ENCODE measurements around the gene SNTG2. TPM values are rescaled to one million over a fixed set of nuclear protein-coding genes. Genes with fewer than 3 reads are reported as not detected.

Gene SNTG2
- total and polyA plus RNA-seq, 9 donors, result 0.17 to 5.7 (median 1.3) TPM; not detected in 1

GRCh38 chr2:1366546-1367134, 416.0 kb downstream of the SNTG2 start:
- 30 to 35% (median 31%) methylated on average over 20 of the region's 20 CpGs for WGBS, 3 donors
- DNase-seq, result peak; percentile 20 to 84 (median 37)
- Histone ChIP-seq H3K27ac (no peak overlapping the region), H3K36me3 (no peaks in the 10 kb centered on the region), H3K27me3 (no peaks in the 10 kb centered on the region), H3K9me3 (no peaks in the 10 kb centered on the region), H3K4me1 (ENCODE audit: insufficient read depth) (peaks cover 5% of the 10 kb centered on the region), H3K4me3 (no peak overlapping the region)
- intact Hi-C loops (cut with DNase I), result no loop called here
- TF ChIP-seq EP300 (IDR thresholded peaks at IDR 0.05), result no peak
- no peak for TF ChIP-seq POLR2A (IDR thresholded peaks at IDR 0.05)
- no peak for TF ChIP-seq CTCF (IDR thresholded peaks at IDR 0.05)

GRCh38 chr2:1367601-1368000, 417.0 kb downstream of the SNTG2 start:
- Histone ChIP-seq H3K9me3 (no peaks in the 10 kb centered on the region), H3K27ac (no peak overlapping the region), H3K4me3 (no peak overlapping the region), H3K36me3 (no peaks in the 10 kb centered on the region), H3K4me1 (ENCODE audit: insufficient read depth) (peaks cover 5% of the 10 kb centered on the region), H3K27me3 (no peaks in the 10 kb centered on the region)
- DNase-seq, result no peak
- no peak for TF ChIP-seq POLR2A (IDR thresholded peaks at IDR 0.05)
- TF ChIP-seq EP300 (IDR thresholded peaks at IDR 0.05), result no peak
- TF ChIP-seq CTCF (IDR thresholded peaks at IDR 0.05), result no peak
- intact Hi-C loops (cut with DNase I), result no loop called here
- WGBS, 3 donors, result 73 to 79% (median 78%) methylated on average over 9 of the region's 9 CpGs

- no peak for DNase-seq
- no peak for TF ChIP-seq POLR2A (IDR thresholded peaks at IDR 0.05)
- TF ChIP-seq CTCF (IDR thresholded peaks at IDR 0.05), result no peak
- no peak for TF ChIP-seq EP300 (IDR thresholded peaks at IDR 0.05)
- Histone ChIP-seq H3K27ac (no peak overlapping the region), H3K4me1 (ENCODE audit: insufficient read depth) (peaks cover 5% of the 10 kb centered on the region), H3K36me3 (no peaks in the 10 kb centered on the region), H3K9me3 (no peaks in the 10 kb centered on the region), H3K4me3 (no peak overlapping the region), H3K27me3 (no peaks in the 10 kb centered on the region)
- WGBS, 3 donors, result 81 to 87% (median 84%) methylated on average over 10 of the region's 10 CpGs
- intact Hi-C loops (cut with DNase I), result no loop called here
These were observed 419.3 kb downstream of the SNTG2 start for GRCh38 chr2:1369905-1370304.

- Histone ChIP-seq H3K27ac (no peak overlapping the region), H3K9me3 (no peaks in the 10 kb centered on the region), H3K27me3 (no peaks in the 10 kb centered on the region), H3K36me3 (no peaks in the 10 kb centered on the region), H3K4me3 (no peak overlapping the region), H3K4me1 (ENCODE audit: insufficient read depth) (peaks cover 5% of the 10 kb centered on the region)
- intact Hi-C loops (cut with DNase I), result no loop called here
- DNase-seq, result no peak
- 28 to 51% (median 45%) methylated on average over 4 of the region's 4 CpGs for WGBS, 3 donors
- TF ChIP-seq CTCF (IDR thresholded peaks at IDR 0.05) (no peak), POLR2A (IDR thresholded peaks at IDR 0.05) (no peak), EP300 (IDR thresholded peaks at IDR 0.05) (no peak)
These were observed 419.8 kb downstream of the SNTG2 start for GRCh38 chr2:1370461-1370860.
